ENCODE measurements around the gene SALL4. TPM values are rescaled to one million over a fixed set of nuclear protein-coding genes. Genes with fewer than 3 reads are reported as not detected.

Gene SALL4
- total RNA-seq, 4 donors from 2014 or later: 0.13 to 0.34 (median 0.21) TPM; not detected in 1

GRCh38 chr20:51807720-51808250 is 5.5 kb upstream of the SALL4 start:
- WGBS, 2 donors: 62 to 65% methylated on average over 5 of the region's 5 CpGs
- no peak for TF ChIP-seq POLR2A (IDR thresholded peaks at IDR 0.05)
- TF ChIP-seq, protein P1, sequence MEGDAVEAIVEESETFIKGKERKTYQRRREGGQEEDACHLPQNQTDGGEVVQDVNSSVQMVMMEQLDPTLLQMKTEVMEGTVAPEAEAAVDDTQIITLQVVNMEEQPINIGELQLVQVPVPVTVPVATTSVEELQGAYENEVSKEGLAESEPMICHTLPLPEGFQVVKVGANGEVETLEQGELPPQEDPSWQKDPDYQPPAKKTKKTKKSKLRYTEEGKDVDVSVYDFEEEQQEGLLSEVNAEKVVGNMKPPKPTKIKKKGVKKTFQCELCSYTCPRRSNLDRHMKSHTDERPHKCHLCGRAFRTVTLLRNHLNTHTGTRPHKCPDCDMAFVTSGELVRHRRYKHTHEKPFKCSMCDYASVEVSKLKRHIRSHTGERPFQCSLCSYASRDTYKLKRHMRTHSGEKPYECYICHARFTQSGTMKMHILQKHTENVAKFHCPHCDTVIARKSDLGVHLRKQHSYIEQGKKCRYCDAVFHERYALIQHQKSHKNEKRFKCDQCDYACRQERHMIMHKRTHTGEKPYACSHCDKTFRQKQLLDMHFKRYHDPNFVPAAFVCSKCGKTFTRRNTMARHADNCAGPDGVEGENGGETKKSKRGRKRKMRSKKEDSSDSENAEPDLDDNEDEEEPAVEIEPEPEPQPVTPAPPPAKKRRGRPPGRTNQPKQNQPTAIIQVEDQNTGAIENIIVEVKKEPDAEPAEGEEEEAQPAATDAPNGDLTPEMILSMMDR (IDR thresholded peaks at IDR 0.05): no peak
- no peak for DNase-seq (ENCODE audit: low spot score in 2 of 2)
- intact Hi-C loops (cut with DNase I; ENCODE audit: low total_unique reads): no loop called here
- no peak overlapping the region for H3K4me3 ChIP-seq (ENCODE audit: low read depth, poor library complexity, severe bottlenecking)

DNA sequence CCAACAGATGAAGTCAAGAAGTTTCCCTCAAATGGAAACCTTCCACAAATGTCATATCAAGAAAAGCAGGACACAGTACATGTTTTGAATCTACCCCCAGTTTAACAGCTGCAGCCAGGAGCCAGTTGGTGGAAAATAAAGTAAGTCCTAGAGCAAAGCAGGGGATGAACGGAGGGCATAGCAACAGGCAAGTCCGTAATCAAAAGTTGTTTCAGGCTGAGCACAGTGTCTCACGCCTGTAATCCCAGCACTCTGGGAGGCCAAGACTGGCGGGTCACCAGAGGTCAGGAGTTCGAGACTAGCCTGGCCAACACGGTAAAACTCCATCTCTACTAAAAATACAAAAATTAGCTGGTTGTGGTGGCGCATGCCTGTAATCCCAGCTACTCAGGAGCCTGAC is 2.4 kb upstream of the SALL4 start:
- intact Hi-C loops (cut with DNase I; ENCODE audit: low total_unique reads): no loop called here
- TF ChIP-seq, protein P1 (IDR thresholded peaks at IDR 0.05): no peak
- 89 to 90% methylated on average over 7 of the region's 7 CpGs for WGBS, 2 donors
- DNase-seq (ENCODE audit: low spot score in 2 of 2): peak in 1 of 2 donors; percentile 1
- no peak overlapping the region for H3K4me3 ChIP-seq (ENCODE audit: low read depth, poor library complexity, severe bottlenecking)

DNA sequence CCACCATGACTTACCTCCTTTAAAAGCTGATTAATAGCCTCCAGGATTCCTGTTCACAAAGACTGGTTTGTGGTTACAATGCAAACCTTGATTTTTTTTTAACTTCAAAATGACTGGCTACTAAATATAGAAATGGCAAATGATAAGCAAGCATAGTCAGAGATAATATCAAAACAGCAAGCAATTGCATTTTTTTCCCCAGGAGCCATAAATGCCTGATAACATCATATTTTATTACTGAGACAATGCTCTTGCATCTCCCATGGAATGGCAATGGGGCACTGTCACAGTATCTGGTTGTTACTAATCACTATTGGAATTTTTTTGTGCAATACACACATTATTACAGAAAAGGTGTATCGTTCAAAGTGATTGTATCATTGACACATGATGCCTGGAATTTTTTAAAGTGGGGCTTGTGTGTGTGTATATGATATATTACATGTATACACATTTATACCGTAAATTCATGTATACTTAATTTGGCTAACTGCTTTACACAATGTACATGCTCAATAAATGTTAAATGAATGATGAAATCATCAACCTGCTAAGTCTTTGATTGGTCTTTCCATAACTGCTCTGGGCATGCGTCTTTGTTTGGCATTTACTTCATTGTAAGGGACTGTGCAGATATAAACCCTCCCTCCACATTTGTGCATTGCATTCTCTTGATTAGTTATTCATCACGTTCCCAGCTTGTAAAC is 980 bp upstream of the SALL4 start:
- TF ChIP-seq POLR2A (IDR thresholded peaks at IDR 0.05): no peak
- TF ChIP-seq, protein P1 (IDR thresholded peaks at IDR 0.05): no peak
- no peak for DNase-seq (ENCODE audit: low spot score in 2 of 2)
- 58 to 63% methylated on average over 4 of the region's 4 CpGs for WGBS, 2 donors
- H3K4me3 ChIP-seq (ENCODE audit: low read depth, poor library complexity, severe bottlenecking): no peak overlapping the region
- intact Hi-C loops (cut with DNase I; ENCODE audit: low total_unique reads): no loop called here

DNA sequence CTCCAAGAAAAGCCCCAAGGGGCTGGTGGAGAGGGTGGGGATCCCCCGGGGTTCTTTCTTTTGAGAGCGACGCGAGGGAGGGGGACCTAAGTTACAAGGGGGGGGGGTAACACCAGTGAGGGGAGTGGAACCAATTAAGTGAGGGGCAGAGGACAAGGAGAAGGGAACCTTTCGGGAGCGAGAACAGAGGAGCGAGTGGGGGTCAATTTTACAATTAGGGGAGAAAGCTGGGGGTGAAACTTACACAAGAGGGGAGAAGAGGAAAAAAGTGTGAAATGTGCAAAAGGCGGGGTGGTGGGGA is 548 bp downstream of the SALL4 start:
- no peak for TF ChIP-seq POLR2A (IDR thresholded peaks at IDR 0.05)
- TF ChIP-seq, protein P1 (IDR thresholded peaks at IDR 0.05): no peak
- intact Hi-C loops (cut with DNase I; ENCODE audit: low total_unique reads): no loop called here
- WGBS, 2 donors: 5 to 7% methylated on average over 8 of the region's 8 CpGs

DNA sequence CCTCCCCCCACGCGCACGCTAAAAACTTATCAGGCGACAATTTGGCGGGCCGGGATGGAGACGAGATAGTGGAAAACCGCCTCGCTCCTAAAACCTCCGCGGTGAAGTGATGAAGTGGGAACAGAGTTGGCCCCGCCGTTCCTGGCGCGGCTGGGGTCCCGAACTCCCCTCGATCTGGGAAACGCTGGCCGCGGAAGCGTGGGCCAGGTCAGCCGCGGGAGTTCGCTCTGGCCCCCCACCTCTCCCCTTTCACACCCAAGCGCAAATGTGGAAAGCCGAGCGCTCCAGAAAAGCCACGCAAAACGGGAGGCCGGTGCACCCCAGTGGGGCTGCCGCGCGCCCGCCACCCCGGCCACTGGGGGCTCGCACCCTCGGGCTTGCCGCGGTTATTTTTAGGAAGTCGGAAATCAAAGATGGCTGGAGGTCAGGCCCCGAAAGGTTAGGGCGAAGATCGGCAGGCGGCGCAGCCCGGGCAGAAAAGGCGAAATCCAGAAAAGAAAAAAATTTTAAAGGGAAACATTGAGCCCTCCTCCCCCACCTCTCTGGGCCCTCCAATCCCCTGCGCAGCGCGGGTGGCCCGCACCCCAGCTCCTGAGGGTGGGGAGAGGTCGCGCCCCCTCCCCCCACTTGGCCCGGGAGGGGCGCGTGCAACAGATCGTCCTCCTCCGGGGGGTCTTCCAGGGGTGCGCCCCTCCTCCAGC is 1.0 kb downstream of the SALL4 start:
- WGBS, 2 donors: 1% methylated on average over 54 to 59 of the region's 59 CpGs
- TF ChIP-seq, protein P1 (IDR thresholded peaks at IDR 0.05): no peak
- no peak for TF ChIP-seq POLR2A (IDR thresholded peaks at IDR 0.05)
- intact Hi-C loops (cut with DNase I; ENCODE audit: low total_unique reads): no loop called here
- no peak for DNase-seq (ENCODE audit: low spot score in 2 of 2)
- no peak overlapping the region for H3K4me3 ChIP-seq (ENCODE audit: low read depth, poor library complexity, severe bottlenecking)

More for the DNA sequence above, 548 bp downstream of the SALL4 start:
- DNase-seq (ENCODE audit: low spot score in 2 of 2): no peak
- no peak overlapping the region for H3K4me3 ChIP-seq (ENCODE audit: low read depth, poor library complexity, severe bottlenecking)
